GM23248 (cell line): ENCODE results near the gene LTK. TPM values are rescaled to one million over a fixed set of nuclear protein-coding genes. Genes with fewer than 3 reads are reported as not detected.

Experiments used
- DNase-seq: peaks from one replicate; pipeline ENCODE4 v3.0.0-alpha.2; 2015
- H2AFZ ChIP-seq: fragments of 200-600 bp; sonication (generic); 2 replicates; pipeline ENCODE4 v1.6.1; 2016; ENCODE audit warnings: antibody characterized with exemption
- H3F3A ChIP-seq: fragments of 200-600 bp; sonication (generic); 2 replicates; pipeline ENCODE4 v1.6.1; 2016; ENCODE audit warnings: mild to moderate bottlenecking, antibody characterized with exemption, mixed run types; ENCODE audit not compliant: insufficient read depth
- H3K27ac ChIP-seq: fragments of 200-600 bp; sonication (generic); 2 replicates; pipeline ENCODE4 v1.5.1; 2016; ENCODE audit warnings: mild to moderate bottlenecking
- H3K27me3 ChIP-seq: fragments of 200-600 bp; sonication (generic); replicated peaks from 2 replicates; pipeline ENCODE4 v1.6.1; 2016; ENCODE audit warnings: mild to moderate bottlenecking; ENCODE audit not compliant: insufficient read depth
- H3K36me3 ChIP-seq: fragments of 200-600 bp; sonication (generic); 2 replicates; pipeline ENCODE4 v1.6.1; 2016; ENCODE audit warnings: low read depth, mild to moderate bottlenecking
- H3K4me1 ChIP-seq: fragments of 200-600 bp; sonication (generic); 2 replicates; pipeline ENCODE4 v1.6.1; 2016; ENCODE audit warnings: mild to moderate bottlenecking; ENCODE audit not compliant: insufficient read depth
- H3K4me2 ChIP-seq: fragments of 200-600 bp; sonication (generic); one replicate; pipeline ENCODE4 v1.6.1; 2016; ENCODE audit warnings: mild to moderate bottlenecking; ENCODE audit not compliant: unreplicated experiment
- H3K4me3 ChIP-seq: fragments of 200-600 bp; sonication (generic); 2 replicates; pipeline ENCODE4 v1.5.1; 2016; ENCODE audit warnings: mild to moderate bottlenecking
- H3K79me2 ChIP-seq: fragments of 200-600 bp; sonication (generic); 2 replicates; pipeline ENCODE4 v1.6.1; 2016; ENCODE audit warnings: mild to moderate bottlenecking; ENCODE audit not compliant: insufficient read depth
- H3K9ac ChIP-seq: fragments of 200-600 bp; sonication (generic); 2 replicates; pipeline ENCODE4 v1.6.1; 2016; ENCODE audit warnings: mild to moderate bottlenecking
- H3K9me2 ChIP-seq: fragments of 200-600 bp; sonication (generic); 2 replicates; pipeline ENCODE4 v1.6.1; 2016; ENCODE audit warnings: mixed run types, mild to moderate bottlenecking, moderate library complexity; ENCODE audit not compliant: insufficient read depth
- H3K9me3 ChIP-seq: fragments of 200-600 bp; sonication (generic); one replicate; pipeline ENCODE4 v1.6.1; 2017; ENCODE audit warnings: low read depth
- H4K20me1 ChIP-seq: fragments of 200-600 bp; sonication (generic); 2 replicates; pipeline ENCODE4 v1.6.0; 2016; ENCODE audit not compliant: insufficient read depth
- EZH2 ChIP-seq: fragments of 200-600 bp; sonication (generic); IDR thresholded peaks from 2 replicates; pipeline ENCODE4 v1.6.1; 2018; ENCODE audit warnings: antibody characterized with exemption, mild to moderate bottlenecking; ENCODE audit not compliant: insufficient read depth, poor library complexity, severe bottlenecking
- EZH2phosphoT487 ChIP-seq: fragments of 200-600 bp; sonication (generic); IDR thresholded peaks from 2 replicates; pipeline ENCODE4 v1.6.1; 2018; ENCODE audit warnings: antibody characterized with exemption, moderate library complexity, mild to moderate bottlenecking, low read depth; ENCODE audit not compliant: insufficient read depth
- WGBS, 2 experiments: methylation state at CpG; one replicate each; pipeline ENCODE4 v1.1.6; 2015 to 2017; ENCODE audit warnings: low lambda C conversion rate in 2 of 2, low coverage in 1 of 2; ENCODE audit errors: missing lambda C conversion rate in 2 of 2; 5-methylcytosine and 5-hydroxymethylcytosine counted together
- in situ Hi-C: fragments of 300-500 bp; cut with MboI; formaldehyde crosslinking; loops from 2 replicates; pipeline ENCODE4 v1.15.0; 2020
- polyA plus RNA-seq: library from polyadenylated mRNA; unstranded; fragments of >200 nt; fragmentation: Nextera tagmentation; extraction: Ambion mirVana; gene quantifications from 2 replicates; pipeline ENCODE4 v1.2.1, GENCODE V29; 2016
- total RNA-seq: library from RNA; depleted of rRNA; stranded (reverse); fragments of >200 nt; shearing (Covaris generic); gene quantifications from 2 replicates; pipeline ENCODE4 v1.2.3, GENCODE V29; 2014

Gene LTK
- total and polyA plus RNA-seq, 2 experiments from 2014 or later: not detected

DNA sequence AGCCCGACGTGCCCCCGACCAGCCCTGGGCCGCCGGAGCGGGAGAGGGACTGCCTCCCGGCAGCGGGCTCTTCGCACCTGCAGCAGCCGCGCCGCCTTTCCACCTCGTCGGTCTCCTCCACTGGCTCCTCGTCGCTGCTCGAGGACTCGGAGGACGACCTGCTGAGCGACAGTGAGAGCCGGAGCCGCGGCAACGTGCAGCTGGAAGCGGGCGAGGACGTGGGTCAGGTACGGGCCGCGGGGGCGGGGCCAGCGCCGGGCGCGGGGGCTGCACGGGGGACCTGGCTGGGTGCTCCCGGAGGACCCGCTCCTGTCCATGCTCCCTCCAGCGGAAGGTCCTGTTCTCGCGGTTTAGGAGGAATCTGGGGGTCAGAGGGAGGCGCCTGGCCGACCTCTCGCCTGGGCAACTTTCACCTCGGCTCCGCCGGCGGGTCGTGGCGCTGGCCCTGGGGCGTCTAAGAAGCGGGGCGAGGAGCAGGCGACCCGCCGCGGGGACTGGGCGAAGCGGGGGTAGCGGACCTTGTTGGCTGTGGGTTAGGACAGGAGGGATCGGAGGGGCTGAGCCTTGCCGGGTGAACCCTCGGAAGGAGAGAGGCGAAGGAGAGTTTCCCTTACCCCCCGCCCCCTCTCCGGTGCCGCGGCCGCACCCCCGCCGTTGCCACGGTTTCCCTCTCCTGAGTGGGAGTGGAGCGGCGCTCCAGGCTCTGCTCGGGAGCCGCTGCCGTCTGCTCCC lies 19.3 kb downstream of the LTK start:
- H3K4me1 ChIP-seq: peaks cover 12% of the 10 kb centered on the region
- H3K4me3 ChIP-seq: peak overlapping the region; percentile 66
- TF ChIP-seq EZH2phosphoT487: 0 out of 2 replicates have a peak, but pooled peaks have one; percentile 49
- TF ChIP-seq EZH2: peak; percentile 78
- H3K36me3 ChIP-seq: no peaks in the 10 kb centered on the region
- no peaks in the 10 kb centered on the region for H3K9me3 ChIP-seq
- no peaks in the 10 kb centered on the region for H3K9me2 ChIP-seq
- H3K27me3 ChIP-seq: peaks cover 10% of the 10 kb centered on the region; the same call in 1 of the 2 replicates
- peak overlapping the region; percentile 60 for H3K4me2 ChIP-seq
- no peaks in the 10 kb centered on the region for H3K79me2 ChIP-seq
- 3% methylated on average over 33 to 75 of the region's 77 CpGs for WGBS, 2 experiments
- no peak overlapping the region for H3K27ac ChIP-seq
- H4K20me1 ChIP-seq: no peaks in the 10 kb centered on the region
- DNase-seq: peak; percentile 38
- in situ Hi-C loops: no loop called here
- H2AFZ ChIP-seq: peak overlapping the region; percentile 27
- H3K9ac ChIP-seq: no peak overlapping the region
- H3F3A ChIP-seq: peaks cover 7% of the 10 kb centered on the region; the same call in 1 of the 2 replicates

DNA sequence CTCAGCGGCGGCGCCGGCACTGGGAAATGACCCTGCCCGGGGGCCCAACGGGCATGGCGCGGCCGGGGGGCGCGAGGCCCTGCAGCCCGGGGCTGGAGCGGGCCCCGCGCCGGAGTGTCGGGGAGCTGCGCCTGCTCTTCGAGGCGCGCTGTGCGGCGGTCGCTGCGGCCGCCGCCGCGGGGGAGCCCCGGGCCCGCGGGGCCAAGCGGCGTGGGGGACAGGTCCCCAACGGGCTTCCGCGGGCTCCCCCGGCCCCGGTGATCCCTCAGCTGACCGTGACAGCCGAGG lies 19.8 kb downstream of the LTK start:
- H3K79me2 ChIP-seq: no peaks in the 10 kb centered on the region
- DNase-seq: no peak
- no peak overlapping the region for H3K27ac ChIP-seq
- peaks cover 12% of the 10 kb centered on the region for H3K4me1 ChIP-seq
- no peak overlapping the region for H3K9ac ChIP-seq
- peak overlapping the region; percentile 60 for H3K4me2 ChIP-seq
- H3K4me3 ChIP-seq: peak overlapping the region; percentile 66
- H3K27me3 ChIP-seq: peaks cover 9% of the 10 kb centered on the region; the same call in 1 of the 2 replicates
- H3K9me2 ChIP-seq: no peaks in the 10 kb centered on the region
- H3F3A ChIP-seq: peaks cover 8% of the 10 kb centered on the region; the same call in 1 of the 2 replicates
- H2AFZ ChIP-seq: peak overlapping the region; percentile 27
- TF ChIP-seq EZH2: no peak
- H4K20me1 ChIP-seq: no peaks in the 10 kb centered on the region
- no peaks in the 10 kb centered on the region for H3K9me3 ChIP-seq
- in situ Hi-C loops: no loop called here
- 1 to 2% methylated on average over 13 to 27 of the region's 41 CpGs for WGBS, 2 experiments
- no peaks in the 10 kb centered on the region for H3K36me3 ChIP-seq

DNA sequence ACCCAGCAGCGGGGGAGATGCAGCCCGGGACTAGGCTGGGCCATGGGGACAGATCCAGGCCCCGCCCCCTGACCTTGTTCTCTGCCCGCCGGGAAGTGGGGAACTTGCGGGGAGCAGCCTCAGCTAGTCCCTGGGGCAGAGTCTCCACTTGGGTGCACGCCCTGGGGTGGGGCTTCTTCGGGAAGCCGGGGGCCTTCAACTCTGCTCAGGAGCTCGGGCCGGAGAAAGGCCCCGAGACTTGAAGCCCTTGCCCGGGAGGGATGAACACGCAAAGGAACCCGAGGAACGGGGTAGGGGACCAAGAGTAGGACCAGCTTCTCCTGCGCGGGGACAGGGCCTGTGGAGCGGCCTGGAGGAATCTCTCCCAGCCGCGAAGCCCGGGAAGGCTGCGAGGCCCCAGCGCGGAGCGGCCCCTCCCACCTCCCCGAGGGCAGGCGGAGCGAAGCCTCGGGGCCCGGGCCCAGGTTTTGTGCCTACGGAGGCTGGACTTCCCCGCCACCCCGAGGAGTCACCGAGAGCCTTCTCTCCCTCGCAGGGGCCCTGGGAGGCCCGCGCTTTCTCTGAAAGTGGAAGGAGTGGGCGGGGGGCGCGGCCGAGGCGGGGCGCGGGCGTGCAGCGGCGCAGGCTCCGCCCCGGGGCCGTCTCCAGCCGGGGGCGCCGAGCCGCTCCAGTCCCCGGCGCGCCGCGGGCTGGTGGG lies 20.3 kb downstream of the LTK start, which contains the start of gene ITPKA:
TSS of gene ITPKA (plus strand) at position 670 of the 697 bp plus-strand sequence. CDS start 54 bp downstream, outside the sequence.
- Histone ChIP-seq H3K79me2 (no peaks in the 10 kb centered on the region), H3K9ac (peak within 1 kb of the TSS; percentile 62), H3F3A (peaks cover 8% of the 10 kb centered on the region; the same call in 1 of the 2 replicates), H3K4me2 (peak within 1 kb of the TSS; percentile 60), H3K9me3 (no peaks in the 10 kb centered on the region), H3K36me3 (no peaks in the 10 kb centered on the region), H4K20me1 (no peaks in the 10 kb centered on the region), H3K4me3 (peak within 1 kb of the TSS; percentile 66), H3K27ac (no peak within 1 kb of the TSS), H2AFZ (peak within 1 kb of the TSS; percentile 70), H3K4me1 (peaks cover 12% of the 10 kb centered on the region), H3K9me2 (no peaks in the 10 kb centered on the region), H3K27me3 (peaks cover 9% of the 10 kb centered on the region; the same call in 1 of the 2 replicates)
- WGBS, 2 experiments: 1 to 3% methylated on average over 29 to 56 of the region's 60 CpGs
- in situ Hi-C loops: no loop called here
- TF ChIP-seq EZH2: no peak
- no peak for TF ChIP-seq EZH2phosphoT487
- DNase-seq: peak; percentile 82

DNA sequence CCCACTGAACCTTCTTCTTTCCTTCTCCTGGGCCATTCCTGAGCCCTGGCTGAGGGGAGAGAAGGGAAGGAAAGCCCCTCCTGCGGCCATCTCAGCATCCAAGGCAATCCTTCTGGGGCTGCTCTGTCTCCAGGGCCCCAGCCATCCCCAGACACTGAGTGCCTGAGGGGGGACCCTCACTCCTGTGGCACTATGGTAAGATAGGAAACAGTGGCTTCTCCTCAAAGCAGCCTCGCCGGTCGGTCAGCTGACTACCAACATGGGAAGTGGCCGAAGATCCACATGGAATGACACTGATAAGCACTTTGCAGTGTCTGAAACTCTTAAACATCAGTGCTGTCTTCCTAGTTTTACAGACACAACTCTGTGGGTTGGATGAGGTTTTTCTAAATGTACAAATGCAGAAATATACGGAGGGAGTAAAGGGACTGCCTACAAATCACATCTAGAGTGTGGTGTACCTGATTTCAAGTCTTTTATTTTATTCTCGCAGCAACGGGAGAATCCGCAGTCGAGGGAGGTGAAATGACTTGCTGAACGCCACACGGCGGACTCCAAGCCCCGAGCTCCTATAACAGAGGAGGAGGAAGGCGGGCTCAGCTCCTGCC lies 20.9 kb downstream of the LTK start:
- WGBS, 2 experiments: 9 to 11% methylated on average over 15 of the region's 15 CpGs
- H3K4me2 ChIP-seq: peak overlapping the region; percentile 60
- no peaks in the 10 kb centered on the region for H4K20me1 ChIP-seq
- H3K36me3 ChIP-seq: no peaks in the 10 kb centered on the region
- peak overlapping the region; percentile 70 for H2AFZ ChIP-seq
- no peak for DNase-seq
- no peaks in the 10 kb centered on the region for H3K9me3 ChIP-seq
- H3K9ac ChIP-seq: peak overlapping the region; percentile 62
- H3K79me2 ChIP-seq: no peaks in the 10 kb centered on the region
- peaks cover 12% of the 10 kb centered on the region for H3K4me1 ChIP-seq
- peak overlapping the region; percentile 66 for H3K4me3 ChIP-seq
- in situ Hi-C loops: no loop called here
- peaks cover 9% of the 10 kb centered on the region; the same call in 1 of the 2 replicates for H3K27me3 ChIP-seq
- TF ChIP-seq EZH2phosphoT487 (no peak), EZH2 (no peak)
- no peak overlapping the region for H3K27ac ChIP-seq
- peaks cover 8% of the 10 kb centered on the region; the same call in 1 of the 2 replicates for H3F3A ChIP-seq
- no peaks in the 10 kb centered on the region for H3K9me2 ChIP-seq
